AG04450 (cell line): ENCODE data around the gene MYNN. TPM values are rescaled to one million over a fixed set of nuclear protein-coding genes. Genes with fewer than 3 reads are reported as not detected.

ENCODE experiments used
- CTCF ChIA-PET: fragments of 300-600, 350-600 bp; formaldehyde crosslinking; extraction: SDS; loops from one replicate; lab custom pipeline; 2022; ENCODE audit warnings: antibody characterized with exemption, inconsistent platforms; lab: Charles Lee
- POLR2A ChIA-PET: fragments of 350-600 bp; formaldehyde crosslinking; extraction: SDS; loops from one replicate; lab custom pipeline; 2021; ENCODE audit warnings: antibody characterized with exemption, inconsistent platforms; lab: Yijun Ruan, JAX
- DNase-seq: peaks from one replicate; pipeline ENCODE4 v3.0.0-alpha.2; 2011; ENCODE audit warnings: low read depth, low spot score
- H3K27ac ChIP-seq: one replicate; pipeline ENCODE4 v1.5.1; 2012; ENCODE audit warnings: low read depth, low read length, control low read depth
- H3K27me3 ChIP-seq: one replicate; pipeline ENCODE4 v1.6.0; 2012; ENCODE audit warnings: low read length; ENCODE audit not compliant: control insufficient read depth, insufficient read depth
- H3K4me3 ChIP-seq: 2 replicates; pipeline ENCODE4 v1.5.1; 2011; ENCODE audit warnings: mild to moderate bottlenecking, low read depth, low read length, control low read depth
- H3K9me3 ChIP-seq: 2 replicates; pipeline ENCODE4 v1.5.1; 2012; ENCODE audit warnings: low read length; ENCODE audit not compliant: control insufficient read depth, insufficient read depth
- CTCF ChIP-seq: IDR thresholded peaks from 2 replicates; pipeline ENCODE4 v1.5.1; 2011; ENCODE audit warnings: low read depth, low read length, control low read depth, inconsistent platforms
- polyA plus RNA-seq: library from polyadenylated mRNA; depleted of rRNA; stranded (reverse); fragments of >200 nt; gene quantifications from 2 replicates; pipeline ENCODE4 v1.2.3, GENCODE V29; 2011

Gene MYNN
- polyA plus RNA-seq, 1 experiment: 27.0 TPM

- ChIA-PET CTCF (no interaction called here), POLR2A (no interaction called here)
- no peak for TF ChIP-seq CTCF
- Histone ChIP-seq H3K9me3 (no peaks in the 10 kb centered on the region; the same call in 1 of the 2 replicates), H3K27ac (no peak overlapping the region), H3K4me3 (no peak overlapping the region), H3K27me3 (no peaks in the 10 kb centered on the region)
- no peak for DNase-seq
These were observed 40.7 kb downstream of the MYNN start for GRCh38 chr3:169813757-169814517.

GRCh38 chr3:169815590-169816150 is 42.5 kb downstream of the MYNN start:
- CTCF ChIA-PET: no interaction called here
- no peak for DNase-seq
- H3K4me3 ChIP-seq: no peak overlapping the region
- no peak overlapping the region for H3K27ac ChIP-seq
- TF ChIP-seq CTCF: no peak
- POLR2A ChIA-PET: no interaction called here
- H3K27me3 ChIP-seq: no peaks in the 10 kb centered on the region
- H3K9me3 ChIP-seq: no peaks in the 10 kb centered on the region; the same call in 1 of the 2 replicates

- no peak for DNase-seq
- no peaks in the 10 kb centered on the region for H3K27me3 ChIP-seq
- no peak for TF ChIP-seq CTCF
- no peak overlapping the region for H3K27ac ChIP-seq
- H3K9me3 ChIP-seq: no peaks in the 10 kb centered on the region
- no peak overlapping the region for H3K4me3 ChIP-seq
- ChIA-PET POLR2A (no interaction called here), CTCF (no interaction called here)
These were observed 45.1 kb downstream of the MYNN start for GRCh38 chr3:169818316-169818715.

GRCh38 chr3:169822091-169822490 is 48.9 kb downstream of the MYNN start:
- H3K27me3 ChIP-seq: no peaks in the 10 kb centered on the region
- no peak overlapping the region for H3K27ac ChIP-seq
- ChIA-PET CTCF (interaction anchor here (1.1 kb wide), 1 partner anchor 11 kb away, joined by 3 read pairs; no protein-coding TSS in a partner anchor), POLR2A (no interaction called here)
- TF ChIP-seq CTCF: no peak
- H3K4me3 ChIP-seq: no peak overlapping the region
- H3K9me3 ChIP-seq: no peaks in the 10 kb centered on the region
- no peak for DNase-seq

- Histone ChIP-seq H3K4me3 (no peak overlapping the region), H3K27ac (no peak overlapping the region), H3K9me3 (no peaks in the 10 kb centered on the region), H3K27me3 (no peaks in the 10 kb centered on the region)
- TF ChIP-seq CTCF: no peak
- POLR2A ChIA-PET: no interaction called here
- CTCF ChIA-PET: interaction anchor here (1.1 kb wide), 1 partner anchor 11 kb away, joined by 3 read pairs; no protein-coding TSS in a partner anchor
- no peak for DNase-seq
These were observed 49.3 kb downstream of the MYNN start for GRCh38 chr3:169822540-169822939.
